GM19438 (cell line): ENCODE results near the gene MINDY3.

Experiments
- ATAC-seq: cut with Tn5 transposase; IDR thresholded peaks from one replicate; pipeline ENCODE4 v1.9.1; 2021; ENCODE audit warnings: low read depth; ENCODE audit not compliant: unreplicated experiment

The MINDY3 gene

DNA sequence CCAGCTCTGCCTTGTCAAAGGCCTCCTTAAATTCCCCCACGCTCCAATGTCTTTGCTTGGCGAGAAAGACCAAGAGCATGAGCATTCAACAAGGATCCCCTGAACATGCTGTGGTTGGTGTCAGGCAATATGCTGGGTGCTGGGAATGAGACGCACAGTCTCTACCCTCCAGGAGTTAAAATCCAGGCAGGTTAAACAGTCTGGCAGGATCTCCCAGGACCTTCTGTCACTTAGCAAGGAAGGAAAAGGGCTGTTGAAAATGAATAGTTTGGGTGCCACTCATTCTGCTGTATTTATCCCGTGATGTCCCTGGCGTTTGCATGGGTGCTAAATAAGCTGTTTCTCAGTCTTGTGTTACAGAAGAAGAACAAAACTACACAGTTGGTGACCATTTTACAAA, 118.7 kb downstream of the MINDY3 start:
- ATAC-seq = no peak

DNA sequence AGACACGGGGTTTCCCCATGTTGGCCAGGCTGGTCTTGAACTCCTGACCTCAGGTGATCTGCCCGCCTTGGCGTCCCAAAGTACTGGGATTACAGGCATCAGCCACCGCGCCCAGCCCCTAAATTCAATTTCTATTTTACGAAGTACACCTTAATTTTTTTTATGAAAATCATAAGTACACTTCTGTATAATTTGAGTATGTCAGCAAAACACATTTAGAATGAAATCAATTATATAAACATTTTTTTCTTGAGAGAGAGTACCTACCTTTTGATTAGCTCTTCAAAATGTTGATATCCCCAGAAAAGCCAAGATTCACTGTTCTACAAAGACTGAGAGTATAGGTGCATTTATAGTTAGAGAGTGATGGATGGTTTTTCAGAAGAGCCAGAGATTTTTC, 120.0 kb downstream of the MINDY3 start:
- no peak for ATAC-seq

DNA sequence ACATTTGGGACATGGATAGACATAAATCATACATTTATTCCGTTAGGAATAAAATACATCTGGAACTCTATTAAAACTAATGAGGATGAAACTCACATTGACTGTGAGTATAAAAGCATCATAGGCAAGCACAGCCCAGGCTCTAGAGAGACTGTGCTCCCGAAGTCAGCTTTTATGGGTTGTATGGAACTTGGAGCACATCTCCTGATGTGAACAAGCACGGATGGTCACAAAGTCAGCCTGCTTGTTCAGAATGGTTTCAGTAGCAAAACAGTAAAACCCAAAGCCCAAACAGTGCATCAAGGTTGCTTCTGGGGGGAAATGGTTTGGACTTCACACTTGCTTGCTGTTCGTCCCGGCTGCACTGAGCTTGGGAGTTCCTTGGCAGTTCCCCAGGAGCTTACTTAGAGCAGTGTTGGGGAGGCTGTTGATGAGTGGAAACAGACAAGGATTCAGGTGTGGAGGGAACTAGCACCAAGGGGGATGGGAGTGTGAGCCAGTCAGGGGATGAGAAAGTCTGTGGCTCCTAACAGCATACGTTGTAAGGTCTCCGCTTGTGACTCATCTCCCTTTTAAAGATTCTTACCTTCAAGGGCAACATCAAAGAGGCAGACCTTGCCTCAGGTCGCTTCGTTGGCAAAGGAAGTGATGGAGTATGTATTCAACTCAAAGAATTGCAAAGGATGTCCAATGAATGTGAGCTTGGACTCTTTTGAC, 120.9 kb downstream of the MINDY3 start:
- no peak for ATAC-seq

- ATAC-seq = no peak
Observed at GRCh38 chr10:15738270-15738925, 121.9 kb downstream of the MINDY3 start.

GRCh38 chr10:15737656-15738055, 122.7 kb downstream of the MINDY3 start:
- no peak for ATAC-seq

DNA sequence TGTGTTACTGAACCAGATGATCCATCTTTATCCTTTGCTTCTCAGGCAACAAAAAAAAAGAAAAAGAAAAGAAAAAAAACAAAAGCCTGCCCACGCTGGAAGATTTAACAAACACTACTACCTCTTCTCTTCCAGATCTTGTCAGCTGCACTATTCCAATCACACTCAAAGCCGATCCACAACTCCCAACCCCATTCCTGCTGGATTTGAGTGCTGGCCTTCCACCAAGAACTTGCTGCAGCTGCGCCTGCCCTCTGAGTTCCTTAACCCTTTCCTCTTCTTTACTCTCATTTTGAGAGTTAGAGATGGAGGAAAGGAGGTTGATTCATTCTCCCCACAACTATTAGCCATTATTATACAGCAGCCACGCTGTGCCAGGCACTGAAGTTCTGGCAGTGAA, 124.5 kb downstream of the MINDY3 start:
- no peak for ATAC-seq

DNA sequence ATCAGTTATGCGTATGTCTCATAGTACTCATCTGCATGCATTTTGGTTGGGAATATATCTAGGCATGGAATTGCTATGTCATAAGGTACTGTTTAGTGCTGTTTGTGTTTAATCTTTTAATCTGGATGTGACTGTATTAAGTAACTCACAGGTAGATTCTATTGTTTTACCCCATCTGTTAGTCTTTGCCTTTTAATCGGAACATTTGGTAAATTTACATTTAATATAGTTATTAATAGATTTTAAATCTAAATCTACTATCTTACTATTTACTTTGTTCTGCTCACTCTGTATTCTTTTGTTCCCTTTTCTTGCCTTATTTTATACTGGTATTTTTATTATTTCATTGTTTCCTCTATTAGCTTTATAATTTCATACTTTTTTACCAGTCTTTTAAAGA, 130.0 kb downstream of the MINDY3 start:
- no peak for ATAC-seq

DNA sequence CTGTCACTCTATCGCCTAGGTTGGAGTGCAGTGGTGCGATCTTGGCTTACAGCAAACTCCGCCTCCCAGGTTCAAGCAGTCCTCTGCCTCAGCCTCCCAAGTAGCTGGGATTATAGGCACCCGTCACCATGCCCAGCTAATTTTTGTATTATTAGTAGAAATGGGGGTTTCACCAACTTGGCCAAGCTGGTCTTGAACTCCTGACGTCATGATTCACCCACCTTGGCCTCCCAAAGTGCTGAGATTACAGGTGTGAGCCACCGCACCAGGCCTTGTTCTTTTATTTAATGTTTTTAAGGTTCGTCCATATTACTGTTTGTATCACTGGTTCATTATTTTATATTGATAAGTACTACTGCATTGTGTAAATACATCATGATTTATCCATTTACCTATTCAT, 130.4 kb downstream of the MINDY3 start:
- ATAC-seq = no peak
